ENCODE results near the gene UBN2.

The UBN2 gene

DNA sequence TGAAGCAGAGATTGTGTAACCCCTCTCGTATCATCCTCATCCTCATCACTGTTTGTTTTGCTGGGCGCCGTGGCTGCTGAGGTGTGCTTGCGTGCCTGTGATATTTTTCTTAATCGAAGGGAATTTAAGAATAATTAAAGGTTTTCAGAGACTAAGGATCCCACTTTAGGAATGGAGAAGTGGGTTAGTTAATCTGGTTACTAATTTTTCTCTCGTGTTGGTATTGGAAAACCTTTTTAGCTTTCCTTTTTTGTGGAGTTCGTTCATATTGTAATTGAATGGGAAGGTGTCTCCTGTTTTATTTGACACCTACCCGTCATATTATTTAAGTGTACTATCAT lies 1.3 kb downstream of the UBN2 start:
- DNase-seq (ENCODE audit: low read depth), result no peak

DNA sequence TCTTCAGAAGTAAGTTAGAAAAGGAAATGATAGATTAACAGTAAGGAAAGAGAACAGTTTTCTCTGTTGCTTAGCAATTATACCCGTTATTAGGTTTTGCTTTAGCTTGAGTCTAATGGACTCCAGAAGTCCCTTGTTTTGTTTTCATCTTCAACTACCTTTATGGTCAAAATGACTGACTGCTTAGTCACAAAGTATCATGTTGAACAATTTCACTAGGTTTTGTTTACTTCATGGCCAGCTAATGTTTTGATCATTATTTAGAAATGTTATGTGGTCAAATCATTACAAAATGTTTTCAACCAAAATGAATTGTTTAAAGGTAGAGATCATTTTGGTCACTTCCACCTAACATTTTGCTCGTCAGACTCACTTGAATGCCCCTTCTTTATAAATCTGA lies 1.9 kb downstream of the UBN2 start:
- DNase-seq (ENCODE audit: low read depth), result no peak

DNA sequence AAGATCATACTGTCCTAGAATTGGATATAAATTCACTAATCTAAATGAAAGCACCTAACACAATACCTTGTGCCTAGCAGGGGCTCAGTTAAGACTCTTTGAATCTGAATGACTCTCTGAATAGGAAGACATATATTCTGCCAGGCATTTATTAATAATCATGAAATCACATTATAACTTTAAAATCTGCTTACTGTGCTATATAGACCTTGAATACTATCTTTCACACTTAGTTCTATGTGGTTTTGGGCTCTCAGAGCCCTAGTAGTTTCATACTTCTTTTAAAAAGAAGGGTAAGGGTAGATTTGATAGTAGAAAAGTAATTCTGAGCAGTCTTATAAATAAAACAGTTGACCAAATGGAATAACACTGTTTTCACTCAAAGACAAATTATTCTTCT lies 10.2 kb downstream of the UBN2 start:
- DNase-seq (ENCODE audit: low read depth), result no peak

DNA sequence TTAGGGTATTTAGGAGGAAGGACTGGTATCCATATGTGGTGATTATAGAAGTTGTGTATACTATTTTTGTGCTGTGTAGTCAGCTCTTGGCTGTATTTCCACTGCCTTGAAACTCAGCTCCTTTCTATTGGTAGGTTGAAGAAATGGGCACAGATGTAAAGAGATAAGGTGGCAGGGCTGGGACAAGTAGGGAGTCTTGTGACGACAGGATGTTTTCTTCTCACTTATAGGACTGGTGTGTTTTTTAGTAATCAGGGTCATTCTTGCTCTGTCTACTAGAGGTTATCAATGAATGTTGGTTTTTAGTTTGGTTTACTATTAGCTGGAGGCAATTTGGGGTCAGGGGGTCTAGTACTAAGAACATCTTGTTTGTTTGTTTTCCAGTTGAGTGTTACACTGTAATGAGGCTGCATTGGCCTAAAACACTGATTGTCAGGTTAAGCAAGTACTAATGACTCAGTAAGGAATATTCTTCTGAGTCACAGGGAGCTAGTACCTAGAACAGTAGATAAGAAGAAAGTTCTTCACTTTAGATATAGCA lies 11.8 kb downstream of the UBN2 start:
- DNase-seq (ENCODE audit: low read depth), result no peak

DNA sequence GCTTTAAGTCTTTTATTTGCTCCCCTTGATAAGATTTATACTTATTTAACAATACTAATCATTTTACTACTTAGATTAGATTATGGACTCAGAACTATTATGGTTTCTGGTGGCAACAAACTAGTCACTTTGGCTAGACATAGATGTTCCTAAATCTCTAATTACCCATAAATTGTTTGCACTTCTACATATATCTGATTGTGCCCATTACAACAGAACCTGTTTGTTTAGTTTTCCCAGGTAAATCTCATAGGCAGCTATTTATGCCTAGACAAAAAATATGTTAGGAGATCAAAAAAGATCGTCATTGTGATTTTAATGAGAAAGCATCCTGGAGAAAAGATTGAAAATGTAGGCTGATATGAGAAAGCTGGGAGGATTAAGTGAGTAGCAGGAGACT lies 14.4 kb downstream of the UBN2 start:
- DNase-seq (ENCODE audit: low read depth), result no peak

DNA sequence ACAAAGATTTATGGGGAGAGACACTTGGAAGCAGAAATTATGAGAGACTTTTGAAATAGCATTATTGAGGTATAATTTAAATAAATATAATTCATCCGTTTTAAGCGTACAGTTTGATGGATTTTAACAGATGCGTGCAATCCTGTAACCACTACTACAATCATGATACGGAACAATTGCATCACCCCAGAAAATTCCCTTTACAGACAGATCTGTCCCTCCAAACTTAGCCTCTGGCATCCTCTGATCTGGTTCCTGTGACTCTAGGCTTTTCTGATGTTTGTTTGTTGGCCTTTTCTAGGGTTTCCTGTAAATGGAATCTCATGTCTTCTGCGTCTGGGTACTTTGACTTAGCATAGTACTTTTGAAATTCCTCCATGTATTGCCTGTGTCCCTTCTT lies 15.5 kb downstream of the UBN2 start:
- DNase-seq (ENCODE audit: low read depth), result no peak

DNA sequence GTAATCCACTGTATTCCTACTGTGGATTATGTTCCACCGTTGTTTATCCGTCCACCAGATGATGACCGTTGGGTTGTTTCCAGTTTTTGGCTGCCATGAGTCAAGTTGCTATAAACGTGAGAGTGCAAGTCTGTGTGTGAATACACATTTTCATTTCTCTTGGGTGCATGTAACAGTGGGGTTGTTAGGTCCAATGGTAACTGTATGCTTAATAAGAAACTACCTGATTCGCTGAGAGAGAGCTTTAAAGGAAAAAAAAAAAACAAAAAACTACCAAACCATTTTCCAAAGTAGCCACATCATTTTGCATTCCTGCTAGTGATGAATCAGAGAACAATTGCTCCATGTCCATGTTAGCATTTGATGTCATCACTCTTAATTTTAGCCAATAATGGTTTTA lies 15.9 kb downstream of the UBN2 start:
- no peak for DNase-seq (ENCODE audit: low read depth)

DNA sequence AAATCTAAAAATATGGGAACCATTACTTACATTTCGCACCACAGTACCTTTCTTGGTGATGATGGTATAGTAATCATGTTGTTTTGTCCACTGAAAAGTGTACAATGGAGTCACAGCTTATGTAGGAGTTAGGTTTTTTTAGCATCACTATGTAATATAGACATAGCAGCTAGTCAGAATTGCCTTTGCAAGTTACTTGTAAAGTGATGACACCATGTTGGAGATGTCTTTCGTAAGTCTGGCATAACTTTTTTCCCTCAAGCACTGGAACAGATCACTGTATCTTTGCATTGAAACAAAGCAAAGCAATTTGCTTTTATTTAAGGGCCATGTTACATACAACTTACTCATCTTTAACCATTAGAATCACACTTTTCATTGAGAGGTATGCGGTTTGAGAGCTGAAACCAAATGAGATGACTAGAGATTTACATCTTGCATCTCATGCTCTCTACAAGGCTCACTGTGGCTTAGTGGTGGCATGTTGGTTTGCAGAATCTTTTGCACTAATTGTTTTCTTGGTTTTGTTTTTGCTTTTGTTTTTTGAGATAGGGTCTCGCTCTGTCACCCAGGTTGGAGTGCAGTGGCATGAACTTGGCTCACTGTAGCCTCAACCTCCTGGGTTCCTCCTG lies 18.3 kb downstream of the UBN2 start:
- DNase-seq (ENCODE audit: low read depth), result no peak

DNA sequence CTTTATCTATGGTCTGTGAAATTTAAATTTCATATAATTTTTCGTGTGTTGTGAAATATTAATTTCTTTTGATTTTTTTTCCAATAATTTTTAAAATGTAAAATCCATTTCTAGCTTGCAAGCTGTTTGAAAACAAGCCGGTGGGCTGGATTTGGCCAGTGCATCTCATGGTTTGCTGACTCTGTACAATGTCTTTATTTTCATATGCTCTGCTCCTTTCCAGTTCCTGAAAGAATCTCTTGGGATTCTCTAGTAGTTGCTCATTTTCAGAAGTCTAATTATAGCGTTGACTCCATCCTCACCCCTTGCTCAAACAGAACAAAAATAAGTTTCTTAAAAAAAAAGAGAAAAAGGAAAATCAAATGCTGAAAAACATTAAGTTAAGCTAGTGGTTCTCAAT lies 21.4 kb downstream of the UBN2 start:
- DNase-seq (ENCODE audit: low read depth), result no peak

DNA sequence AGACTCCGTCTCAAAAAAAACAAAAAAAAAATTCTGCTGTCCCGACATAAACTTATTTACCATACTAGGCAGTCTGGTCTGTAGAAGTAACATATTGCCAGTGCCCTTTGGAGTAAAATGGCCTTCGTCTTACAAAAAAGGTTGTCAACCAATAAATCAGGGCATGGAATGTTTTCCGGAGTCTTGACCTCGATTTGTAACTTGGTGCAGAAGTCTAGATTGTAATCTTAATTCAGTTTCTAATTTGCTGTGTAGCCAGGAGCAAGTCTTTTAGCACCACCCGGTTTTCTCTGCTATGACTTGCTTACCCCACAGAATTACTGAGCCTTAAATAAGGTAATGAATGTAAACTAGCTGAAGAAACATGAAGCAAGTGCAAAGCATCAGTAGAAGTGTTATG lies 23.2 kb downstream of the UBN2 start:
- DNase-seq (ENCODE audit: low read depth), result no peak

DNA sequence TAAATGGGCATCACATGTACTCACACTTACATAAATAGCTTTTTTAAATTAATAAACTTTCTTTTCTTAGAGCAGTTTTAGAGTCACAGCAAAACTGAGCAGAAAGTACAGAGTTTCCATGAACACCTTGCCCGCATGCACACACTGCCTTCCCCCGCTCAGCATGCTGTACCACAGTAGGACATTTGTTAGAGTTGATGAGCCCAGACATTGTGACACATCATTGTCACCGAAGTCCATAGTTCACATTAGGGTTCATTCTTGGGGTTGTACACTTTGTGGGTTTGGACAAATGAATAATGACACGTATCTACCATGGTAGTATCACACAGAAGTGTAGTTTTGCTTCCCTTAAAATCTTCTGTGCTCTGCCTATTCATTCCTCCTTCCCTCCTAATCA lies 23.7 kb downstream of the UBN2 start:
- no peak for DNase-seq (ENCODE audit: low read depth)

DNA sequence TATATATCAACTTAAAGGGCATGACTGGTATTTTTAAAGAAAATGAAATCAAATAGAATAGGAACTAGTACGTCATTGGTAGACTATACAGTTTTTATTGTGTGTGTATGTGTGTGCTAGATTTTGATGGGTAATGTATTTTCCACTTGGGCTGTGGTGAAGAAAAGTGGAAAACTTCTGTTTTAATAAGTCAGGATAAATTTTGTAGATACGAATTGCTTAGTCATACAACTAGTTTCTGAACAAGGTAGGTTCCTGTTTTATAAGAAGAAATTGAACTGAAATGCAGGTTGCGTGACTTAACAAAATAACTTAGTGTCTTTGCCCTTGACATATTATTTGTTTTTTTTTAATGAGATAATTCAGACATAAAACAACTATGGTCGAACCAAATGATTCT lies 24.3 kb downstream of the UBN2 start:
- DNase-seq (ENCODE audit: low read depth), result no peak

DNA sequence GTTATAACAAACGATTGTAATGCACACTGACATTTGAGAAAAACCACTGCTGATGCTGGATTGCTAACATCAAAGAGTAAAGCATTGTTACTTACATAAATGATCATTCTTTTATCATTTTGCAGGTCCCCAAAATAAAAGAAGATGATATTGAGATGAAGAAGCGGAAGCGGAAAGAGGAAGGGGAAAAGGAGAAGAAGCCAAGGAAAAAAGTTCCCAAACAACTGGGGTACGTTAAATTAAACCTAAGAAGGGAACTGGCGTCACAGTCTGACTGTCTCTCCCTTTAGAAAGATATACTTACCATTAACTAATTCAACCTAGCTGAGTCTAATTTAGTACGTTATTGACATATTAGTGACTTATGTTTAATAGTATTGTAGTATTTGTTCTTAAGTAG lies 28.1 kb downstream of the UBN2 start:
- DNase-seq (ENCODE audit: low read depth), result no peak

DNA sequence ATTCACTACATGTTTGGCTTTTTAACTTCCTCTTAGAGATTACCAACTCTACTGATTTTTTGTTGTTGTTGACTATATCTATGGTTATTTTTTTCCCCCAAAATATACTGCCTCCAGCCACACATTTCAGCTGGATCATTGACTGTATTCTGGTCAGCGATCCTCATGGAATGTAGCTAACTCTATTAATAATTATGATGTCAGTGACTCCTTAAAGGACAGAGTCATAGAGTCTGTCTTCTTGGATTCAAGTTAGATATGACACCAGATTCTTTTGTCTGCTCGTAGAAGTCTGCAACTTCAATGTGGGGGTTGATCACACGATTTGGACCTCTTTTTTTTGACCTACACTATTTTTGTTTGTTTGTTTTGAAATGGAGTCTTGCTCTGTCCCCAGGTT lies 33.2 kb downstream of the UBN2 start:
- DNase-seq (ENCODE audit: low read depth), result no peak

DNA sequence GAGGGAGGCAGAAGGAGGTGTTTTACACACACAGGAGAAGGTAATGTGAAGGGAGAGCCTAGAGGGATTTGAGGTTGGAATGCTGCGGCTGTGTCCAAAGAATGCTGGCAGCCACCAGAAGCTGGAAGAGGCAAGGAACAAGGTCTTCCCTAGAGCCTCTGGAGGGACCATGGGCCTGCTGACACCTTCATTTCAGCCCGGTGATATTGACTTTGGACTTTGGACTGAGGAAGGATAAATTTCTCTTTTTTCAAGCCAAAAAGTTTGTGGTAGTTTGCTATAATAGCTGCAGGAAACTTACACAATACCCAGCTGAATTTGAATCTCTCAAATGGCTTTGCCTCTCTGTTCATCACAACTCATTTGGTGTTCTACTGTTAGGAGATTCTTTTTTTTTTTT lies 34.6 kb downstream of the UBN2 start:
- no peak for DNase-seq (ENCODE audit: low read depth)

DNA sequence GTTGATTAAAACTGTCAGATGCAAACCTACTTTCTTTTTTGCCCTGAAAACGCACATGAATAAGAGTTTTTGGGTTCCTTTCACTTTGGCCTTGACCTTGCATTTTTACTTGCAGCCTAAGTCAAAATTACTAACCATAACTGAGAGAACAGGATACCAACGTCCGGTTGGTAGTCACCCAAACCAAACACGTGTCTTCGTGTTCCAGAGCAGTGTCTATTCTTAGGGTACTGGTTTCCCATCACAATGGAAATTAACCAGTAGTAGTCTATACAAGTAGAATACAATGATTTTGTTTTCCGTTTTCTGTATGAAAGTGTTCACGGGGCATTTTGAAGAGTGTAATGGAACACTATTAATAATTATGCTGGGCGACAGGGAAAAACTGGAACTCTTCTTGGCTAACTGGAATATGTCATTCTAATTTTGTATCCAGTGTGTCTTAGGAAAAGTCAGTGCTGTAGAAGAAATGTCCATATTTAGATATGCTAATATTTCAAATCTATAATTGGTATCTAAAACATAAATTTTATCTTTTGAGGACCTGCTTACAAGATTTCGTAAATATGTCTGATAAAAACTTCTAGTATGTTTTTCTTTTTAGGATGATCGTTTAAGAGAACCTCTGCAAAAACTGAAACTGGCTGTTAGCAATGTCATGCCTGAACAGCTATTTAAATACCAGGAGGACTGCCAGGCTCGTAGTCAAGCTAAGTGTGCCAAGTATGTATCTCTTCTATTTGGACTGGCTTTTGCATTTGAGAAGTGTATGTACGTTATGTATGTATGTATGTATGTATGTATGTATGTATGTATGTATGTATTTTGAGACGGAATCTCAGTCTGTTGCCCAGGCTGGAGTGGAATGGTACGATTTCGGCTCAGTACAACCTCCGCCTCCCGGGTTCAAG lies 40.9 kb downstream of the UBN2 start:
- no peak for DNase-seq (ENCODE audit: low read depth)

DNA sequence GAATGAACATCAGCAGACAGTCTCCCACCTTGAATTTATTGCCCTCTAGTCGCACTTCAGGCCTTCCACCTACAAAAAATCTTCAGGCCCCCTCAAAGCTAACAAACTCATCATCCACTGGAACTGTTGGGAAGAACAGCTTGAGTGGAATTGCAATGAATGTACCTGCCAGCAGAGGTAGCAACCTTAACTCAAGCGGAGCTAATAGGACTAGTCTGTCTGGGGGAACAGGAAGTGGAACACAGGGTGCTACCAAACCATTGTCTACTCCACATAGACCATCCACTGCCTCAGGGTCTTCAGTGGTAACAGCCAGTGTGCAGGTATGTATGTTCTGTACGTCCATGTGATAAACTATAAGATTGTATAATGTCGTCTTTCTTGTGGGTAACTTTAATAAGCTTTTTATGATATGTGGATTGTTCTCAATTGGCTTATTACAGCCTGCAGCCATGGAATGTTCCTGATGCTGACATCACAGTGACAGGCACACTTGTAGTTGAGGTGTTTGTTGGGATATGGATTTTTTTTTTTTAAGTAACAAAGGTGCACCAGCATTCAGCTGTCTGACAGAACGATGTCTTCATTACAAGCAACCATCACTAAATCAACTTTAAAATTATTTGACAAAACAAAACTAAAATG lies 53.3 kb downstream of the UBN2 start:
- DNase-seq (ENCODE audit: low read depth), result no peak

DNA sequence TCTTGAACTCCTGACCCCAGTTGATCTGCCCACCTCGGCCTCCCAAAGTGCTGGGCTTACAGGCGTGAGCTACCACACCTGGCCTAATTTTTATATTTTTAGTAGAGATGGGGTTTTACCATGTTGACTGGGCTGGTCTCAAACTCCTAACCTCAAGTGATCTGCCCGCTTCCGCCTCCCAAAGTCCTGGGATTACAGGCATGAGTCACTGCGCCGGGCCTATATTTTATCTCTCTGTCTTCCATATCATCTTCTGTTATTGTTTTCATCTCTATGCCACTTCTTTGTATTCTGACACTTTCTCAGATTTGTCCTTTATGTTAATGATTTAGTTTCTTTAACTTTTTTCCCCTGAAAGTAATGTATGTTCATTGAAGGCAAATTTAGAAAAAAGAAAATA lies 55.1 kb downstream of the UBN2 start:
- DNase-seq (ENCODE audit: low read depth), result no peak

DNA sequence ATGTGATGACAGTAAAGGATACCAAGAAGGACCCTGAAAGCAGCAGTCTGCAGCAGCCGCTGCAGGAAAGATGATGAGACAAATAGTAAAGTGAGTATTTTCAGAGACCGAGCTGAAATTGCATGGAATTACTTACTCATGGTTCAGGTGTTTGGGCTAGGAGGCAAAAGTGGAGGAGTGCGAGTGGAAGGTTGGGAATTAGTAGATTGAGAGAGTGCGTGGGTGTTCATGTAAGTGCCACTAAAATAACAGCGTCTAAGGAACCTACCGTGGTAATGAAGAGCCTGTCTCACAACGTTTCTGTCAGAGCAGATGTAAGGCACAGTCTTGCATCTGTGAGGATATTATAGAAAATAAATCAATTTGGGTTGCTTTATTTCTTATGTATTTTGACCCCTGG lies 61.8 kb downstream of the UBN2 start:
- no peak for DNase-seq (ENCODE audit: low read depth)

DNA sequence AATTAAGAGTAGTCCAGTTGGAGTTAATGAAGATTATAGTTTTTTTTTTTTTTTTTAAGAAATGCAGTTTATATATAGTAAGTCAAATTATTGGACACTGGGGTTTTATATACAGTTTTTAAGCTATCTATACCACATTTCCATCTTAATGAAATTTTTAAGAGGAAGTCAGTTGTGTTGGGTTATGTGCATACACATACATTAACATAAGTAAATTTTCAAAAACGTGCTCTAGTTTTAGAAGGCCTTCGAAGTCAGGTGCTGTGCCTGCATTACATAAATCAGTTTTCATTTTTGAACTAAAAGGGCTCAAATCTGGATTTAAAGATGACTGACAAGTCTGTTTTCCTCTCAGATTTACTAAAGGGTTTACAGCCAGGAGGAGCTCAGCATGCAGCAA lies 62.5 kb downstream of the UBN2 start:
- DNase-seq (ENCODE audit: low read depth), result no peak

DNA sequence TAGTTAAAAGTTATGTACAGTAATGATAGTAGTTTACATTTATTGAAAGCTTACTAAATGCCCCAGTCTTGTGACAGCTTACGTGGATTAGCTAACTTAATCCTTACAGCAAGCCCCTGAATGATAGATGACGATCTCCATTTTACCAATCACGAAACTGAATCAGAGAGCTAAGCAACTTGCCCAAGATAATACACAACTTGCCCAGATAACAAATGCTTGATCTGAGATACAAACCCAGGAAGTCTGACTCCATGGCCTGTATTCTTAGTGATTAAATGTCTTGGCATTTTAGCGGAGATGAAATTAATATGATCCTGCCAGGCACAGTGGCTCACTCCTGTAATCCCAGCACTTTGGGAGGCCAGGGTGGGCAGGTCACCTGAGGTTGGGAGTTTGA lies 63.2 kb downstream of the UBN2 start:
- no peak for DNase-seq (ENCODE audit: low read depth)

DNA sequence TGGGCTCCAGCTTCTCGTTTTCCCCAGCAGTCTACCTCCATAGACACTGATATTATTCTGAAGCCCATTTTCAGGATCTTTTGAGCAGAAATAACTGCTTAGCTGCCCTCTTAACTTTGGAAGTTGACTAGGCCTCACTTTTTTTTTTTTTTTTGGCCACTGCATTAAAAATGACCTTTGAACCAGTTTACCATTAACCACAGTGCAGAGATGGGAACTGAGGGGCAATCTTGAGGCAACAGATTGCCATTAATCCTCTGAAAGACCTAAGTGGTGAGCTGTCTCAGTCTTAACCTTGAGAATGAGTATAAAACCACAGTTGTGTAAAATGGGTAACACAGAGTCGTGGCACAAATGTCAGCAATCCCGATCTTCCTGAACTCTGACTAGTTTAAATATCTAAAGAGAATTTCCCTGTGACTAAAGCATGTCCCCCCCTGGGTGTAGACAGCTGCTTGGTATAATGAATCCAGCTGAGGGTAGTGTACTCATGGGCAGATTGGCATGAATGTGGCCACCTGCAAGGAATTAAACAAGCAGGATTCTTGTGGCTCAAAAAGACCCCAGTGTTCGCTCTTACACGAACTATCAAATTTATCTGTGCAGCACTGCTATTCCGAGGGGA lies 64.0 kb downstream of the UBN2 start:
- no peak for DNase-seq (ENCODE audit: low read depth)

DNA sequence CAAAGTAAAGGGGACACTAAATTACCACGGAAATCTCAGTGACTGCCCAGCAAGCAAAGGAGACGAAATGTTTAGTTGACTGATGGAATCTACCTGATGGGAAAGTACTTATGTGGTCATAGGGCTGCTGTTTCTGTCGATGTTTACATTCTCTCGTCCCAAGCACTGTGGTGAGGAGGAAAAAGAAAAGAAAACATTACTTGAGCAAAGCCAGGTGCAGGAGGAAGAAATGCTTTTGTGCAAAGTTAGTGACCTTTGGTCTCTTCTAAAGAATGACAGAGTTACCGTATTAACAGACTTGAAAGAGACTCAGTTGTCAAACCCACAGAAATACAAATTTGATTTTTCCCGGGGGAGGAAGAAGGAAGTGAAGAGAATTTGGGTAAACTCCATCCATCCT lies 66.8 kb downstream of the UBN2 start:
- DNase-seq (ENCODE audit: low read depth), result no peak

All from stimulated activated CD8-positive, alpha-beta memory T cell treated with anti-CD3 and anti-CD28 coated beads, Interleukin-15, amount 100 ng/mL, for 1 hour (primary cell).